ENCODE measurements around the gene CEP68. TPM values are rescaled to one million over a fixed set of nuclear protein-coding genes. Genes with fewer than 3 reads are reported as not detected.

CEP68 gene
- total RNA-seq, 1 experiment from 2014 or later: 9.6 TPM

GRCh38 chr2:65134158-65134557 lies 77.9 kb downstream of the CEP68 start:
- in situ Hi-C loops (cut with HindIII; ENCODE audit: low pct_unique_long_range_greater_than_20kb, low sequenced_read_pairs): no loop called here
- no peak for DNase-seq (ENCODE audit: low read depth)

- in situ Hi-C loops (cut with HindIII; ENCODE audit: low pct_unique_long_range_greater_than_20kb, low sequenced_read_pairs): no loop called here
- no peak for DNase-seq (ENCODE audit: low read depth)
Measured at GRCh38 chr2:65136253-65136652, 80.0 kb downstream of the CEP68 start.

Other genes starting within 250 kb of the CEP68 start
- gene SLC1A4, start 67.0 kb upstream of the CEP68 start, total RNA-seq (2014; rRNA removed; shearing (Covaris generic); ENCODE audit: low replicate concordance): 30.7 and 39.1 TPM in 2 replicates
- 85.3 and 131 TPM in 2 replicates for gene RAB1A, start 73.7 kb downstream of the CEP68 start, total RNA-seq (2014; rRNA removed; shearing (Covaris generic); ENCODE audit: low replicate concordance)
- 10.6 and 12.2 TPM in 2 replicates for gene ACTR2, start 171.4 kb downstream of the CEP68 start, total RNA-seq (2014; rRNA removed; shearing (Covaris generic); ENCODE audit: low replicate concordance)